ENCODE results near the gene SMPD2.

Gene SMPD2

DNA sequence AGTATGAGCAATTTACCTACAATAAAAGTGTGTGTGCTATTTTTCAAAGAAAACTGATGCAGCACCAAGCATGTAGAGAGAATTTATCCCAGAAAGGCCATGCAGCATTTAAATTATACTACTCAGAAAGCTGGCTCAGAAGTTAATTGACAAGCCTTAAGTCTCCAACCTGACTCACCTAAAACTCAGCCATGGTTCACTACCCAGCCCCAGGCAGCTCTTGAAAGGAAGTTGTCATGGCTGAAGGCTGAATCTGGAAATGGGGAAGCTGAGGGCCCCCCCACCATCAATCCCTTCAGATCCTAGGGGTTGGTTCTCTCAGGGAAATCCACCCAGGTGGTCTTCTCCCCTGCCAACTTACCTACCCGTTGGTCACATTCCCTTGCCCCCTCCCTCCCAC is 19.8 kb upstream of the SMPD2 start (continued):
- TF ChIP-seq IKZF3 (tag by site-specific recombination; IDR thresholded peaks at IDR 0.05) (no peak), MZF1 (tag by site-specific recombination; IDR thresholded peaks at IDR 0.05; ENCODE audit: borderline replicate concordance) (no peak)

DNA sequence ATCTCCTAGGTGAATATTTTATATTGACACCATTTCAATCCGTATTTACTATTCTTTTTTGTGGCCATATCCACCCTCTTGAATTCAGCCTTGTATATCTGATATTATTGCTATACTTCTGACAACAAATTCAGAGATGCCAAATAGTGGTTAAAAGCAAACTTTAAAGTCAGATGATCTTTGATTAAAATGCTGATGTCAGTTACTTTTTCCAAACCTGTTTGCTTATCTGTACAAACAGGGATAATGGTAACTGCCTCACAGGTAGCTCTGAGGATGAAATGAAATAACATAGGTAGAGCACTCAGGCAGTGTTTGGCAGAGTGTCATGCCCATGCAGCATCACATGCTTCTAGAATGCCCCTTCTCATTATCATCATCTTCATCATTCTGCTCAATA is 19.3 kb upstream of the SMPD2 start:
- ChIA-PET CTCF (interaction anchor here (0.7 to 1.5 kb wide), 2 partner anchors 38 to 205 kb away, joined by 3 to 5 read pairs; no protein-coding TSS in a partner anchor), POLR2A (no interaction called here)
- no peaks in the 10 kb centered on the region for H3K4me1 ChIP-seq (ENCODE audit: control insufficient read depth, insufficient read depth, low read length)
- no peaks in the 10 kb centered on the region for H3K9me3 ChIP-seq (ENCODE audit: control insufficient read depth, insufficient read depth, low read depth, low read length)
- no peak overlapping the region for H3K4me3 ChIP-seq (ENCODE audit: low read depth, low read length)
- no peak overlapping the region for H3K27ac ChIP-seq (ENCODE audit: extremely low read depth, low read depth, low read length)
- H3K36me3 ChIP-seq (ENCODE audit: control insufficient read depth in 2 of 2, insufficient read depth in 1 of 2, low read length in 2 of 2): no peaks in the 10 kb centered on the region
- TF ChIP-seq ZNF416 (tag by site-specific recombination; IDR thresholded peaks at IDR 0.05): no peak
- TF ChIP-seq ZNF600 (tag by site-specific recombination; IDR thresholded peaks at IDR 0.05): no peak
- no peak for TF ChIP-seq KLF9 (tag by site-specific recombination; IDR thresholded peaks at IDR 0.05; ENCODE audit: low read depth)
- TF ChIP-seq, protein P1, sequence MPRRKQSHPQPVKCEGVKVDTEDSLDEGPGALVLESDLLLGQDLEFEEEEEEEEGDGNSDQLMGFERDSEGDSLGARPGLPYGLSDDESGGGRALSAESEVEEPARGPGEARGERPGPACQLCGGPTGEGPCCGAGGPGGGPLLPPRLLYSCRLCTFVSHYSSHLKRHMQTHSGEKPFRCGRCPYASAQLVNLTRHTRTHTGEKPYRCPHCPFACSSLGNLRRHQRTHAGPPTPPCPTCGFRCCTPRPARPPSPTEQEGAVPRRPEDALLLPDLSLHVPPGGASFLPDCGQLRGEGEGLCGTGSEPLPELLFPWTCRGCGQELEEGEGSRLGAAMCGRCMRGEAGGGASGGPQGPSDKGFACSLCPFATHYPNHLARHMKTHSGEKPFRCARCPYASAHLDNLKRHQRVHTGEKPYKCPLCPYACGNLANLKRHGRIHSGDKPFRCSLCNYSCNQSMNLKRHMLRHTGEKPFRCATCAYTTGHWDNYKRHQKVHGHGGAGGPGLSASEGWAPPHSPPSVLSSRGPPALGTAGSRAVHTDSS (tag by site-specific recombination; IDR thresholded peaks at IDR 0.05): peak; percentile 69; the same call in 1 of the 2 replicates
- no peak for TF ChIP-seq ZNF830 (tag by site-specific recombination; IDR thresholded peaks at IDR 0.05; ENCODE audit: low read depth)
- no peak for TF ChIP-seq ZFP69B (tag by site-specific recombination; IDR thresholded peaks at IDR 0.05)
- TF ChIP-seq ZNF23 (tag by site-specific recombination; IDR thresholded peaks at IDR 0.05; ENCODE audit: borderline replicate concordance): no peak
- TF ChIP-seq ZNF521 (tag by site-specific recombination; IDR thresholded peaks at IDR 0.05): no peak
- TF ChIP-seq ZNF2 (tag by site-specific recombination; IDR thresholded peaks at IDR 0.05): no peak

DNA sequence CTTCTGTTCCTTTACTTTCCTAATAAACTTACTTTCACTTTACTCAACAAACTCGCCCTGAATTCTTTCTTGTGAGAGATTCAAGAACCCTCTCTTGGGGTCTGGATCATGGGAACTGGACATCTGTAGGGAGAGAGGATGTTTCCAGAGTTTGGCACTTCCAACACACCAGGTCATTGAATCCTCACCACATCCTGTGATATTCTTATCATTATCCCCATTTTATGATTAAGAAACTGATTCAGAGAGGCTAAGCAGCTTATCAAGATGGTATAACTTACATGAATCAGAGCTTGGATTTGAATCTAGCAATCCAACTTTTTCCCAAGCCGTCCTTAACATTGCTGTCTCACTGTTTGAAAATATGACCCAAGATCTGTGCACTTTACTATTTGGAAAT is 15.6 kb upstream of the SMPD2 start:
- POLR2A ChIA-PET: interaction anchor here (0.6 to 0.7 kb wide), 2 partner anchors 42 to 645 kb away, joined by 3 to 6 read pairs; partner anchors contain the start of gene CD164
- CTCF ChIA-PET: interaction anchor here (1.3 kb wide), 1 partner anchor 15 kb away, joined by 3 read pairs; the partner anchor contains the start of genes PPIL6 and SMPD2
- Histone ChIP-seq H3K9me3 (ENCODE audit: control insufficient read depth, insufficient read depth, low read depth, low read length) (no peaks in the 10 kb centered on the region), H3K27ac (ENCODE audit: extremely low read depth, low read depth, low read length) (no peak overlapping the region), H3K4me3 (ENCODE audit: low read depth, low read length) (no peak overlapping the region), H3K36me3 (ENCODE audit: control insufficient read depth in 2 of 2, insufficient read depth in 1 of 2, low read length in 2 of 2) (no peaks in the 10 kb centered on the region), H3K4me1 (ENCODE audit: control insufficient read depth, insufficient read depth, low read length) (peaks cover 7% of the 10 kb centered on the region; the same call in 1 of the 2 replicates)
- TF ChIP-seq ZNF830 (tag by site-specific recombination; IDR thresholded peaks at IDR 0.05; ENCODE audit: low read depth) (no peak), GLIS2 (tag by site-specific recombination; IDR thresholded peaks at IDR 0.05) (no peak), ZNF530 (tag by site-specific recombination; IDR thresholded peaks at IDR 0.05; ENCODE audit: low read depth) (no peak), ZNF354C (tag by site-specific recombination; IDR thresholded peaks at IDR 0.05; ENCODE audit: borderline replicate concordance, low read depth) (no peak), ZNF214 (tag by site-specific recombination; IDR thresholded peaks at IDR 0.05; ENCODE audit: borderline replicate concordance) (no peak), SP3 (tag by site-specific recombination; IDR thresholded peaks at IDR 0.05) (no peak), ZNF707 (tag by site-specific recombination; IDR thresholded peaks at IDR 0.05) (no peak), HOXA7 (CRISPR knock-in tag; IDR thresholded peaks at IDR 0.05; ENCODE audit: borderline replicate concordance) (no peak), ZNF292 (tag by site-specific recombination; IDR thresholded peaks at IDR 0.05; ENCODE audit: borderline replicate concordance, low read depth) (no peak), OVOL3 (tag by site-specific recombination; IDR thresholded peaks at IDR 0.05) (no peak)

Data from HEK293 (cell line).